OCI-LY3 (cell line): ENCODE results near the gene ZPLD1.

Experiments
- CTCF ChIP-seq: fragments of 200-600, 300-600 bp; sonication (generic); IDR thresholded peaks from 2 replicates; pipeline ENCODE4 v1.5.1; 2014; ENCODE audit warnings: antibody characterized with exemption, low read length, low read depth
- EZH2phosphoT487 ChIP-seq: fragments of 200-600 bp; shearing (Covaris generic); IDR thresholded peaks from 2 replicates; pipeline ENCODE4 v1.6.1; 2018; ENCODE audit warnings: antibody characterized with exemption, mixed run types, low read depth

- TF ChIP-seq CTCF = no peak
- TF ChIP-seq EZH2phosphoT487 = no peak
These were observed 93.9 kb downstream of the ZPLD1 start for GRCh38 chr3:102528727-102529126.
